Measurements from ENCODE around the gene HASPIN. TPM values are rescaled to one million over a fixed set of nuclear protein-coding genes. Genes with fewer than 3 reads are reported as not detected.

HASPIN gene
- total RNA-seq, 1 experiment from 2014 or later: 30.0 TPM

GRCh38 chr17:3750926-3751325 is 27.2 kb downstream of the HASPIN start:
- Mint-ChIP-seq H3K4me1 (peaks cover 15% of the 10 kb centered on the region), H3K27ac (no peak overlapping the region), H3K27me3 (ENCODE audit: low read depth) (no peaks in the 10 kb centered on the region), H3K9me3 (no peaks in the 10 kb centered on the region), H3K4me3 (no peak overlapping the region), H3K36me3 (no peaks in the 10 kb centered on the region)
- CTCF ChIA-PET: interaction anchor here (10.0 kb wide), 1 partner anchor 12 kb away, joined by 117 read pairs; no protein-coding TSS in a partner anchor
- DNase-seq (ENCODE audit: low spot score) (no peak), ATAC-seq (no peak)
- POLR2A ChIA-PET: no interaction called here
- TF ChIP-seq JAZF1 (CRISPR knock-in tag; IDR thresholded peaks at IDR 0.05) (no peak), TEAD1 (CRISPR knock-in tag; IDR thresholded peaks at IDR 0.05) (no peak), JUN (CRISPR knock-in tag; IDR thresholded peaks at IDR 0.05) (no peak), ZNF138 (CRISPR knock-in tag; conservative IDR thresholded peaks at IDR 0.05) (no peak), ATF3 (CRISPR knock-in tag; conservative IDR thresholded peaks at IDR 0.05) (no peak), ETV6 (CRISPR knock-in tag; IDR thresholded peaks at IDR 0.05) (no peak)

- ChIA-PET POLR2A (no interaction called here), CTCF (interaction anchor here (0.6 to 10.0 kb wide), 2 partner anchors 13 to 168 kb away, joined by 3 to 117 read pairs; no protein-coding TSS in a partner anchor)
- Mint-ChIP-seq H3K4me3 (no peak overlapping the region), H3K27me3 (ENCODE audit: low read depth) (no peaks in the 10 kb centered on the region), H3K36me3 (no peaks in the 10 kb centered on the region), H3K27ac (no peak overlapping the region), H3K9me3 (no peaks in the 10 kb centered on the region), H3K4me1 (peaks cover 15% of the 10 kb centered on the region)
- no peak for DNase-seq (ENCODE audit: low spot score)
- no peak for ATAC-seq
- TF ChIP-seq TCF7 (CRISPR knock-in tag; IDR thresholded peaks at IDR 0.05; ENCODE audit: low read depth) (no peak), ZNF532 (CRISPR knock-in tag; IDR thresholded peaks at IDR 0.05; ENCODE audit: borderline replicate concordance) (no peak), ZNF416 (CRISPR knock-in tag; IDR thresholded peaks at IDR 0.05) (no peak), FOXP1 (CRISPR knock-in tag; IDR thresholded peaks at IDR 0.05; ENCODE audit: borderline replicate concordance) (no peak), ATF3 (CRISPR knock-in tag; conservative IDR thresholded peaks at IDR 0.05) (no peak), ERG (CRISPR knock-in tag; IDR thresholded peaks at IDR 0.05) (no peak), ZNF263 (CRISPR knock-in tag; IDR thresholded peaks at IDR 0.05; ENCODE audit: low read depth) (no peak), ATF2 (CRISPR knock-in tag; IDR thresholded peaks at IDR 0.05; ENCODE audit: borderline replicate concordance, low read depth) (no peak), E2F4 (CRISPR knock-in tag; IDR thresholded peaks at IDR 0.05; ENCODE audit: borderline replicate concordance, low read depth) (no peak), MLX (CRISPR knock-in tag; IDR thresholded peaks at IDR 0.05) (no peak), ZNF219 (CRISPR knock-in tag; IDR thresholded peaks at IDR 0.05; ENCODE audit: borderline replicate concordance) (no peak), FOXJ3 (CRISPR knock-in tag; IDR thresholded peaks at IDR 0.05; ENCODE audit: borderline replicate concordance) (no peak), CREM (CRISPR knock-in tag; IDR thresholded peaks at IDR 0.05) (no peak), OVOL2 (CRISPR knock-in tag; IDR thresholded peaks at IDR 0.05; ENCODE audit: borderline replicate concordance) (no peak), STAT6 (CRISPR knock-in tag; conservative IDR thresholded peaks at IDR 0.05; ENCODE audit: low read depth) (no peak), RORB (CRISPR knock-in tag; IDR thresholded peaks at IDR 0.05) (no peak), ZNF232 (CRISPR knock-in tag; IDR thresholded peaks at IDR 0.05) (no peak), ZBTB21 (CRISPR knock-in tag; IDR thresholded peaks at IDR 0.05; ENCODE audit: borderline replicate concordance) (no peak)
These were observed 28.1 kb downstream of the HASPIN start for GRCh38 chr17:3751836-3752235.

Data from WTC11 (cell line).